OCI-LY7 (cell line): Measurements from ENCODE around the gene VIPR2. TPM values are rescaled to one million over a fixed set of nuclear protein-coding genes. Genes with fewer than 3 reads are reported as not detected.

Experiments used
- BruUV-seq: library from RNA; stranded (reverse); fragments of 400-500 nt; replicated peaks from 2 replicates; lab custom pipeline; 2021; lab: Mats Ljungman, UMichigan
- CTCF ChIA-PET: fragments of 300-600 bp; sonication (Branson Sonifier 250); formaldehyde crosslinking; loops from one replicate; lab custom pipeline; 2022; ENCODE audit warnings: antibody characterized with exemption; ENCODE audit not compliant: unreplicated experiment; lab: Charles Lee
- POLR2A ChIA-PET: fragments of 300-600 bp; sonication (Branson Sonifier 250); formaldehyde crosslinking; loops from one replicate; lab custom pipeline; 2022; ENCODE audit warnings: antibody characterized with exemption; lab: Charles Lee
- DNase-seq: peaks from one replicate; pipeline ENCODE4 v3.0.0-alpha.2; 2015; ENCODE audit warnings: low spot score
- H2AFZ ChIP-seq: fragments of 200-600 bp; sonication (generic), shearing (Covaris generic); 2 replicates; pipeline ENCODE4 v1.6.1; 2014; ENCODE audit warnings: mild to moderate bottlenecking, antibody characterized with exemption, low read length, moderate library complexity
- H3K27ac ChIP-seq: fragments of 200-600 bp; sonication (generic); 2 replicates; pipeline ENCODE4 v1.5.1; 2014; ENCODE audit warnings: mixed run types, low read depth, mild to moderate bottlenecking, moderate library complexity, low read length, inconsistent platforms; ENCODE audit not compliant: poor library complexity, severe bottlenecking
- H3K36me3 ChIP-seq: fragments of 200-600 bp; sonication (generic); 2 replicates; pipeline ENCODE4 v1.6.1; 2014; ENCODE audit warnings: mild to moderate bottlenecking, antibody characterized with exemption, low read length, moderate library complexity, mixed read lengths; ENCODE audit not compliant: insufficient read depth
- H3K4me1 ChIP-seq: fragments of 200-600 bp; sonication (generic); 2 replicates; pipeline ENCODE4 v1.5.1; 2014; ENCODE audit warnings: mild to moderate bottlenecking, low read length; ENCODE audit not compliant: insufficient read depth, poor library complexity, severe bottlenecking
- H3K4me2 ChIP-seq: fragments of 200-600 bp; sonication (generic); 2 replicates; pipeline ENCODE4 v1.6.1; 2014; ENCODE audit warnings: mild to moderate bottlenecking, low read length
- H3K4me3 ChIP-seq: fragments of 200-600 bp; sonication (generic); 2 replicates; pipeline ENCODE4 v1.5.1; 2014; ENCODE audit warnings: mild to moderate bottlenecking, low read depth, low read length; ENCODE audit not compliant: poor library complexity, severe bottlenecking
- H3K79me2 ChIP-seq: fragments of 200-600 bp; sonication (generic); 2 replicates; pipeline ENCODE4 v1.6.1; 2016; ENCODE audit warnings: low read depth, mild to moderate bottlenecking, low read length, moderate library complexity, mixed read lengths; ENCODE audit not compliant: insufficient read depth
- H3K9me2 ChIP-seq: fragments of 200-600 bp; sonication (generic); 2 replicates; pipeline ENCODE4 v1.6.1; 2016; ENCODE audit warnings: mild to moderate bottlenecking, low read length, mixed read lengths; ENCODE audit not compliant: insufficient read depth
- H3K9me3 ChIP-seq: fragments of 200-600 bp; sonication (generic); 2 replicates; pipeline ENCODE4 v1.6.1; 2014; ENCODE audit warnings: mild to moderate bottlenecking, mixed run types, low read length, mixed read lengths
- H4K20me1 ChIP-seq: fragments of 200-600 bp; sonication (generic); 2 replicates; pipeline ENCODE4 v1.6.1; 2014; ENCODE audit warnings: mild to moderate bottlenecking, antibody characterized with exemption, low read length, moderate library complexity, mixed read lengths; ENCODE audit not compliant: insufficient read depth
- EZH2phosphoT487 ChIP-seq: fragments of 200-600 bp; sonication (generic); IDR thresholded peaks from 2 replicates; pipeline ENCODE4 v1.6.1; 2018; ENCODE audit warnings: low read depth, borderline replicate concordance, mild to moderate bottlenecking, mixed run types, antibody characterized with exemption, low read length, moderate library complexity, mixed read lengths
- intact Hi-C: fragments of 100-400 bp; cut with micrococcal nuclease; formaldehyde crosslinking; loops from one replicate; pipeline ENCODE4 v1.10.0; 2022; ENCODE audit not compliant: unreplicated experiment
- total RNA-seq, 2 experiments: library from RNA; depleted of rRNA in 1 of 2; stranded (reverse); fragments of >200 nt in 1 of 2; shearing (Covaris generic) in 1 of 2; gene quantifications; 2 replicates each; pipeline ENCODE4 v1.2.3, GENCODE V29; 2014 to 2022
- TF ChIP-seq, protein P1 (sequence below): fragments of 200-600 bp; sonication (generic); conservative IDR thresholded peaks from 2 replicates; pipeline ENCODE4 v1.5.1; 2014; ENCODE audit warnings: mild to moderate bottlenecking, antibody characterized with exemption, low read length, moderate library complexity, mixed read lengths

VIPR2 gene
- total RNA-seq, 2 experiments from 2014 or later, result not detected

DNA sequence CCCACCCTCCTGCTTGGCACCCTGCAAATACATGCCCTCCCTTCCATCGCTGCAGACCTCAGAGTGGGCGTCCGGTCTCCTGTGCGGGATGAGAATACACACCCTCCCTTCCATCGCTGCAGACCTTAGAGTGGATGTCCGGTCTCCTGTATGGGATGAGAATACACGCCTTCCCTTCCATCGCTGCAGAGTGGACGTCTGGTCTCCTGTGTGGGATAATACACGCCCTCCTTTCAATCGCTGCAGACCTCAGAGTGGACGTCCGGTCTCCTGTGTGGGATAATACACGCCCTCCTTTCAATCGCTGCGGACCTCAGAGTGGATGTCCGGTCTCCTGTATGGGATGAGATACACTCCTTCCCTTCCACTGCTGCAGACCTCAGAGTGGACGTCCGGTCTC, 128.1 kb downstream of the VIPR2 start:
- DNase-seq, result no peak
- Histone ChIP-seq H3K4me3 (no peak overlapping the region), H3K27ac (no peak overlapping the region), H4K20me1 (no peaks in the 10 kb centered on the region), H2AFZ (no peak overlapping the region), H3K4me2 (no peak overlapping the region), H3K9me2 (no peaks in the 10 kb centered on the region), H3K9me3 (0 out of 2 replicates have a peak, but pooled peaks cover 6% of the 10 kb centered on the region), H3K79me2 (no peaks in the 10 kb centered on the region), H3K36me3 (no peaks in the 10 kb centered on the region), H3K4me1 (no peaks in the 10 kb centered on the region)
- intact Hi-C loops, result no loop called here
- ChIA-PET CTCF (no interaction called here), POLR2A (no interaction called here)
- BruUV-seq, result no TSS peak
- TF ChIP-seq, protein P1, sequence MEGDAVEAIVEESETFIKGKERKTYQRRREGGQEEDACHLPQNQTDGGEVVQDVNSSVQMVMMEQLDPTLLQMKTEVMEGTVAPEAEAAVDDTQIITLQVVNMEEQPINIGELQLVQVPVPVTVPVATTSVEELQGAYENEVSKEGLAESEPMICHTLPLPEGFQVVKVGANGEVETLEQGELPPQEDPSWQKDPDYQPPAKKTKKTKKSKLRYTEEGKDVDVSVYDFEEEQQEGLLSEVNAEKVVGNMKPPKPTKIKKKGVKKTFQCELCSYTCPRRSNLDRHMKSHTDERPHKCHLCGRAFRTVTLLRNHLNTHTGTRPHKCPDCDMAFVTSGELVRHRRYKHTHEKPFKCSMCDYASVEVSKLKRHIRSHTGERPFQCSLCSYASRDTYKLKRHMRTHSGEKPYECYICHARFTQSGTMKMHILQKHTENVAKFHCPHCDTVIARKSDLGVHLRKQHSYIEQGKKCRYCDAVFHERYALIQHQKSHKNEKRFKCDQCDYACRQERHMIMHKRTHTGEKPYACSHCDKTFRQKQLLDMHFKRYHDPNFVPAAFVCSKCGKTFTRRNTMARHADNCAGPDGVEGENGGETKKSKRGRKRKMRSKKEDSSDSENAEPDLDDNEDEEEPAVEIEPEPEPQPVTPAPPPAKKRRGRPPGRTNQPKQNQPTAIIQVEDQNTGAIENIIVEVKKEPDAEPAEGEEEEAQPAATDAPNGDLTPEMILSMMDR, result no peak
- no peak for TF ChIP-seq EZH2phosphoT487

DNA sequence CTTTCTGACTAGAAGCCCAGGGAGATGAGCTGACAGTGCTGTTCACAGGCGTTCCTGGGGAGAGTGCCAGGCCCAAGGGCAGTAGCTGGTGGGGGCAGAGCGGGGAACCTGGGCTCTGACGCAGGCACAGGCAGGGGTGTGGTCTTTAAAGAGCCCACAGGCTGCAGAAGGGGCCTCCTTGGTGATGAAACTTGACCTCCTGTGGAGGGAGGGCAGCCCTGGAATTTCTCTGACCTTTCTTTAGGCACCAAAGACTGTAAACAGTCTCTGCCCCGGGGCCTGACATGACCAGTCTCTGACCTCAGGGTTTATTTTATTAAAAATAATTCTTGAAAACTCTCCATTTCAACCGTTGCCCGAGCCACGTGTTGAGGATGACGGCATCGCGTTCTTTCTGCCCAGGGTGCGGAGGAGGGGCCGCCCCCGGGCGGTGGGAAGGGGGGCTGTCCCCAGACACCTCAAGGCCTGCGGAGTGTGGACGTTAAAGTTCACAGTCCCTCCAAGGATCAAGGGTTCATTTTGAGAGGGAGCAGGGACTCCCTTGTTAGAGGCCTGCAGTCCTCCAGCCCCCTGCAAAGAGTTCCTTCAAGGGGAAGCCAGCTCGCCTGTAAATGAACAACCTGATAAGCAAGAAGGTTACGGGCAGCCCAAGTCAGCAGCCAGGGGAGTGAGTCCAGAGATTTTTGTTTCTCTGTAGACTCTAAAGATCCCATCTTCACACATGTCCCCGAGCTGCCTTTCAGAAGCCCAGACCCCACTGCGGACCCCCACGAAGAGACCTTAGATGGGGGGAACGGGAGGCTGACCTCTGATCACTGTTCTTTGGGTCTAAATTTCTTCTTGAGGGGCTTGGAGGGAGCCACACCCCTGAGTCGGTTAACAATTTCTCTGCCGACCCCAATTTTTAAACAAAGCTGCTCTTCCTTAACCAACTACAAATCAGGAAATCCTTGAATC, 128.9 kb downstream of the VIPR2 start:
- no peak for DNase-seq
- no peak overlapping the region for H3K4me2 ChIP-seq
- H3K4me1 ChIP-seq, result no peaks in the 10 kb centered on the region
- no peak overlapping the region for H2AFZ ChIP-seq
- H3K36me3 ChIP-seq, result no peaks in the 10 kb centered on the region
- 0 out of 2 replicates have a peak, but pooled peaks cover 5% of the 10 kb centered on the region for H3K9me3 ChIP-seq
- H3K4me3 ChIP-seq, result no peak overlapping the region
- no peaks in the 10 kb centered on the region for H3K79me2 ChIP-seq
- CTCF ChIA-PET, result no interaction called here
- no peak for TF ChIP-seq EZH2phosphoT487
- TF ChIP-seq, protein P1, result no peak
- H4K20me1 ChIP-seq, result no peaks in the 10 kb centered on the region
- intact Hi-C loops, result no loop called here
- H3K9me2 ChIP-seq, result no peaks in the 10 kb centered on the region
- H3K27ac ChIP-seq, result no peak overlapping the region
- no TSS peak for BruUV-seq
- POLR2A ChIA-PET, result no interaction called here

DNA sequence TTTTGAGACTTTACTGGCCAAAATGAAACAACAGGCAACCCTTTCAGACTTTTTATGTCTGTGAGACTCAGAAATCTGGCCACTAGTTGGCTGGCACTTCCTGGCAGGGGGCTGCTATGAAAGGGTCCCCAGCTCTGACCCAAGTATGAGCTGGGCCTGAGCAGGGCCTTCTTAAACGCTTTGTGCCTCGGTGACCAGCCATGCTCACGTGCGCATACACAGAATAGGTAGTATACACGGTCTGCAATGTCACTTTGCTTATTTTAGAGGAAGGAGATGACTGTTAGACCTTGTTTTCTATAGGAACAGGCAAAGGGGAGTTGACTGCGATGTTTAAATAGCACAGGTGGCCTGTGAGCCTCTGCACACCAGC, 129.6 kb downstream of the VIPR2 start:
- POLR2A ChIA-PET, result no interaction called here
- CTCF ChIA-PET, result no interaction called here
- no peak overlapping the region for H3K27ac ChIP-seq
- no peaks in the 10 kb centered on the region for H3K9me2 ChIP-seq
- DNase-seq, result no peak
- intact Hi-C loops, result no loop called here
- no peaks in the 10 kb centered on the region for H3K4me1 ChIP-seq
- H3K4me3 ChIP-seq, result no peak overlapping the region
- no peaks in the 10 kb centered on the region for H4K20me1 ChIP-seq
- H3K36me3 ChIP-seq, result no peaks in the 10 kb centered on the region
- no peaks in the 10 kb centered on the region for H3K79me2 ChIP-seq
- no TSS peak for BruUV-seq
- no peak overlapping the region for H3K4me2 ChIP-seq
- TF ChIP-seq EZH2phosphoT487, result no peak
- TF ChIP-seq, protein P1, result no peak
- no peaks in the 10 kb centered on the region for H3K9me3 ChIP-seq
- H2AFZ ChIP-seq, result no peak overlapping the region
